HEK293 (cell line): ENCODE measurements around the gene TMEM203.
"Not testable (repeated sequence)": the region's sequence is repeated elsewhere in the genome, so short reads cannot be mapped to it uniquely, and the experiment has no call there.

Source experiments
- CTCF ChIA-PET: fragments of 350-600 bp; formaldehyde crosslinking; extraction: SDS; loops from one replicate; lab custom pipeline; 2021; ENCODE audit warnings: antibody characterized with exemption; lab: Yijun Ruan, JAX
- POLR2A ChIA-PET: fragments of 300-600 bp; formaldehyde crosslinking; extraction: SDS; loops from one replicate; lab custom pipeline; 2020; ENCODE audit warnings: antibody characterized with exemption, inconsistent platforms; lab: Yijun Ruan, JAX
- H3K27ac ChIP-seq: fragments of 200-500 bp; sonication (Bioruptor generic); 2 replicates; pipeline ENCODE4 v1.5.1; 2014; ENCODE audit warnings: low read depth, low read length, control low read depth, inconsistent platforms; ENCODE audit errors: extremely low read depth
- H3K36me3 ChIP-seq, 2 experiments: fragments of 200-500 bp in 1 of 2; sonication (Bioruptor generic) in 1 of 2; 1 replicate in 1 of 2; 2 replicates in 1 of 2; pipeline ENCODE4 v1.5.1; 2014 to 2017; ENCODE audit warnings: inconsistent platforms in 2 of 2, low read length in 2 of 2; ENCODE audit not compliant: control insufficient read depth in 2 of 2, insufficient read depth in 1 of 2
- H3K4me1 ChIP-seq: fragments of 200-500 bp; sonication (Bioruptor generic); 2 replicates; pipeline ENCODE4 v1.5.1; 2014; ENCODE audit warnings: mild to moderate bottlenecking, low read length, inconsistent platforms; ENCODE audit not compliant: control insufficient read depth, insufficient read depth
- H3K4me3 ChIP-seq: 2 replicates; pipeline ENCODE4 v1.5.1; 2011; ENCODE audit warnings: low read depth, mild to moderate bottlenecking, control low read depth, low read length, moderate library complexity
- H3K9me3 ChIP-seq: fragments of 200-500 bp; sonication (Bioruptor generic); 2 replicates; pipeline ENCODE4 v1.5.1; 2014; ENCODE audit warnings: low read depth, low read length, inconsistent platforms; ENCODE audit not compliant: control insufficient read depth, insufficient read depth
- GLI2 ChIP-seq: fragments of 450-650 bp; formaldehyde crosslinking; IDR thresholded peaks from 2 replicates; pipeline ENCODE4; 2017; ENCODE audit warnings: missing biosample characterization, missing genetic modification characterization, low read depth, borderline replicate concordance
- KLF7 ChIP-seq: fragments of 450-650 bp; formaldehyde crosslinking; IDR thresholded peaks from 2 replicates; pipeline ENCODE4 v1.5.1; 2016; ENCODE audit warnings: missing biosample characterization, missing genetic modification characterization, borderline replicate concordance
- PATZ1 ChIP-seq: fragments of 450-650 bp; formaldehyde crosslinking; IDR thresholded peaks from 2 replicates; pipeline ENCODE4 v1.5.1; 2016; ENCODE audit warnings: missing biosample characterization, missing genetic modification characterization
- SALL2 ChIP-seq: fragments of 450-650 bp; formaldehyde crosslinking; IDR thresholded peaks from 2 replicates; pipeline ENCODE4 v1.5.0; 2017; ENCODE audit warnings: missing biosample characterization, mild to moderate bottlenecking, missing genetic modification characterization, borderline replicate concordance
- WT1 ChIP-seq: fragments of 450-650 bp; formaldehyde crosslinking; IDR thresholded peaks from 2 replicates; pipeline ENCODE4 v1.5.1; 2016; ENCODE audit warnings: missing biosample characterization, missing genetic modification characterization
- ZBTB6 ChIP-seq: fragments of 450-650 bp; formaldehyde crosslinking; IDR thresholded peaks from 2 replicates; pipeline ENCODE4 v1.5.1; 2017; ENCODE audit warnings: missing biosample characterization, missing genetic modification characterization
- ZNF2 ChIP-seq: fragments of 450-650 bp; formaldehyde crosslinking; IDR thresholded peaks from 2 replicates; pipeline ENCODE4 v1.5.1; 2016; ENCODE audit warnings: missing biosample characterization, missing genetic modification characterization
- ZNF214 ChIP-seq: fragments of 450-650 bp; formaldehyde crosslinking; IDR thresholded peaks from 2 replicates; pipeline ENCODE4 v1.5.1; 2017; ENCODE audit warnings: missing biosample characterization, mild to moderate bottlenecking, missing genetic modification characterization, borderline replicate concordance
- ZNF280D ChIP-seq: fragments of 450-650 bp; formaldehyde crosslinking; IDR thresholded peaks from 2 replicates; pipeline ENCODE4 v1.5.1; 2016; ENCODE audit warnings: missing biosample characterization, missing genetic modification characterization
- ZNF37A ChIP-seq: fragments of 450-650 bp; IDR thresholded peaks from 2 replicates; pipeline ENCODE4 v1.5.1; 2018; ENCODE audit warnings: missing biosample characterization, missing genetic modification characterization
- ZNF423 ChIP-seq: fragments of 450-650 bp; formaldehyde crosslinking; IDR thresholded peaks from 2 replicates; pipeline ENCODE4 v1.5.1; 2016; ENCODE audit warnings: missing biosample characterization, missing genetic modification characterization
- ZNF621 ChIP-seq: fragments of 450-650 bp; formaldehyde crosslinking; IDR thresholded peaks from 2 replicates; pipeline ENCODE4 v1.5.1; 2017; ENCODE audit warnings: missing biosample characterization, missing genetic modification characterization
- ZNF624 ChIP-seq: fragments of 450-650 bp; formaldehyde crosslinking; IDR thresholded peaks from 2 replicates; pipeline ENCODE4 v1.5.1; 2017; ENCODE audit warnings: missing biosample characterization, missing genetic modification characterization
- ZNF830 ChIP-seq: fragments of 450-650 bp; IDR thresholded peaks from 2 replicates; pipeline ENCODE4 v1.5.0; 2018; ENCODE audit warnings: missing biosample characterization, missing genetic modification characterization, low read depth, mild to moderate bottlenecking, moderate library complexity
- TF ChIP-seq, protein P1 (sequence below): fragments of 450-650 bp; formaldehyde crosslinking; IDR thresholded peaks from 2 replicates; pipeline ENCODE4 v1.5.1; 2016; ENCODE audit warnings: missing biosample characterization, missing genetic modification characterization
- TF ChIP-seq, protein P2 (sequence below): fragments of 450-650 bp; formaldehyde crosslinking; IDR thresholded peaks from 2 replicates; pipeline ENCODE4 v1.5.1; 2016; ENCODE audit warnings: missing biosample characterization, missing genetic modification characterization
- TF ChIP-seq, protein P3 (sequence below): fragments of 450-650 bp; formaldehyde crosslinking; IDR thresholded peaks from 2 replicates; pipeline ENCODE4 v1.5.1; 2016; ENCODE audit warnings: missing biosample characterization, missing genetic modification characterization, borderline replicate concordance

TMEM203 gene

GRCh38 chr9:137239541-137240200 lies 34.2 kb upstream of the TMEM203 start:
- H3K9me3 ChIP-seq, H3K4me1 ChIP-seq: not testable (repeated sequence)
- CTCF ChIA-PET = interaction anchor here (0.6 to 1.7 kb wide), 11 partner anchors 9 to 287 kb away, joined by 3 to 11 read pairs (median 3); partner anchors contain the start of genes NELFB and RNF224
- Histone ChIP-seq H3K4me3 (peak overlapping the region; percentile 68), H3K36me3 (peaks cover 0 to 32% of the 10 kb centered on the region in 2 experiments; a peak in 1 of 3 replicates), H3K27ac (peak overlapping the region; percentile 93)
- TF ChIP-seq KLF7 (tag by site-specific recombination) (0 out of 2 replicates have a peak, but pooled peaks have one; percentile 11), ZBTB6 (tag by site-specific recombination) (peak; percentile 30; the same call in 1 of the 2 replicates)
- POLR2A ChIA-PET = interaction anchor here (0.7 to 11.5 kb wide), 29 partner anchors 14 to 449 kb away, joined by 3 to 336 read pairs (median 9); partner anchors contain the start of genes ANAPC2, CYSRT1, EXD3 and FUT7

GRCh38 chr9:137237759-137238726 lies 32.6 kb upstream of the TMEM203 start:
- Histone ChIP-seq H3K36me3 (peaks cover 0 to 22% of the 10 kb centered on the region in 2 experiments; a peak in 1 of 3 replicates), H3K4me3 (no peak overlapping the region), H3K9me3 (no peaks in the 10 kb centered on the region), H3K4me1 (peaks cover 3% of the 10 kb centered on the region; the same call in 1 of the 2 replicates), H3K27ac (no peak overlapping the region)
- ChIA-PET POLR2A (interaction anchor here (1.2 to 11.5 kb wide), 4 partner anchors 14 to 40 kb away, joined by 3 to 336 read pairs (median 168); partner anchors contain the start of genes CYSRT1, NELFB, RNF208 and RNF224), CTCF (interaction anchor here (0.5 to 3.4 kb wide), 31 partner anchors 8 to 303 kb away, joined by 3 to 45 read pairs (median 5); partner anchors contain the start of genes ANAPC2, NELFB, RNF224 and SSNA1)
- TF ChIP-seq SALL2 (tag by site-specific recombination) (no peak), ZNF621 (no peak), ZNF2 (tag by site-specific recombination) (no peak), GLI2 (no peak), ZNF280D (tag by site-specific recombination) (no peak), ZNF830 (no peak), ZNF37A (tag by site-specific recombination) (no peak), WT1 (tag by site-specific recombination) (0 out of 2 replicates have a peak, but pooled peaks have one; percentile 14), ZNF423 (tag by site-specific recombination) (no peak), PATZ1 (tag by site-specific recombination) (no peak), ZNF214 (tag by site-specific recombination) (no peak), ZNF624 (tag by site-specific recombination) (no peak)
- TF ChIP-seq, protein P1, sequence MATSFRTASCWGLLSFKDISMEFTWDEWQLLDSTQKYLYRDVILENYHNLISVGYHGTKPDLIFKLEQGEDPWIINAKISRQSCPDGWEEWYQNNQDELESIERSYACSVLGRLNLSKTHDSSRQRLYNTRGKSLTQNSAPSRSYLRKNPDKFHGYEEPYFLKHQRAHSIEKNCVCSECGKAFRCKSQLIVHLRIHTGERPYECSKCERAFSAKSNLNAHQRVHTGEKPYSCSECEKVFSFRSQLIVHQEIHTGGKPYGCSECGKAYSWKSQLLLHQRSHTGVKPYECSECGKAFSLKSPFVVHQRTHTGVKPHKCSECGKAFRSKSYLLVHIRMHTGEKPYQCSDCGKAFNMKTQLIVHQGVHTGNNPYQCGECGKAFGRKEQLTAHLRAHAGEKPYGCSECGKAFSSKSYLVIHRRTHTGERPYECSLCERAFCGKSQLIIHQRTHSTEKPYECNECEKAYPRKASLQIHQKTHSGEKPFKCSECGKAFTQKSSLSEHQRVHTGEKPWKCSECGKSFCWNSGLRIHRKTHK (tag by site-specific recombination) = no peak
- TF ChIP-seq, protein P2, sequence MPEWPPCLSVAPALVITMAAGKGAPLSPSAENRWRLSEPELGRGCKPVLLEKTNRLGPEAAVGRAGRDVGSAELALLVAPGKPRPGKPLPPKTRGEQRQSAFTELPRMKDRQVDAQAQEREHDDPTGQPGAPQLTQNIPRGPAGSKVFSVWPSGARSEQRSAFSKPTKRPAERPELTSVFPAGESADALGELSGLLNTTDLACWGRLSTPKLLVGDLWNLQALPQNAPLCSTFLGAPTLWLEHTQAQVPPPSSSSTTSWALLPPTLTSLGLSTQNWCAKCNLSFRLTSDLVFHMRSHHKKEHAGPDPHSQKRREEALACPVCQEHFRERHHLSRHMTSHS (tag by site-specific recombination) = no peak
- TF ChIP-seq, protein P3, sequence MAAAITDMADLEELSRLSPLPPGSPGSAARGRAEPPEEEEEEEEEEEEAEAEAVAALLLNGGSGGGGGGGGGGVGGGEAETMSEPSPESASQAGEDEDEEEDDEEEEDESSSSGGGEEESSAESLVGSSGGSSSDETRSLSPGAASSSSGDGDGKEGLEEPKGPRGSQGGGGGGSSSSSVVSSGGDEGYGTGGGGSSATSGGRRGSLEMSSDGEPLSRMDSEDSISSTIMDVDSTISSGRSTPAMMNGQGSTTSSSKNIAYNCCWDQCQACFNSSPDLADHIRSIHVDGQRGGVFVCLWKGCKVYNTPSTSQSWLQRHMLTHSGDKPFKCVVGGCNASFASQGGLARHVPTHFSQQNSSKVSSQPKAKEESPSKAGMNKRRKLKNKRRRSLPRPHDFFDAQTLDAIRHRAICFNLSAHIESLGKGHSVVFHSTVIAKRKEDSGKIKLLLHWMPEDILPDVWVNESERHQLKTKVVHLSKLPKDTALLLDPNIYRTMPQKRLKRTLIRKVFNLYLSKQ (tag by site-specific recombination) = no peak
